WTC11 (cell line): Measurements from ENCODE around the gene TRA2A. TPM values are rescaled to one million over a fixed set of nuclear protein-coding genes. Genes with fewer than 3 reads are reported as not detected.

Experiments
- ATAC-seq: fragments of 200-7000 bp; cut with Tn5 transposase; 2 replicates; pipeline ENCODE4 v1.10.0; 2021; ENCODE audit warnings: mild to moderate bottlenecking, moderate library complexity
- CTCF ChIA-PET: fragments of 300-600 bp; sonication (Branson Sonifier 250); formaldehyde crosslinking; loops from one replicate; lab custom pipeline; 2021; ENCODE audit warnings: antibody characterized with exemption; lab: Charles Lee
- POLR2A ChIA-PET: fragments of 350-600 bp; sonication (Branson Sonifier 250); formaldehyde crosslinking; loops from one replicate; lab custom pipeline; 2021; ENCODE audit warnings: antibody characterized with exemption; lab: Charles Lee
- DNase-seq: peaks from one replicate; pipeline ENCODE4 v3.0.0; 2021; ENCODE audit warnings: low spot score
- H3K27ac Mint-ChIP-seq: 2 replicates; pipeline ENCODE4 v1.8.0; 2021; ENCODE audit warnings: mixed read lengths
- H3K27me3 Mint-ChIP-seq: 2 replicates; pipeline ENCODE4 v1.8.0; 2021; ENCODE audit warnings: low read depth, mild to moderate bottlenecking, moderate library complexity, mixed read lengths
- H3K36me3 Mint-ChIP-seq: 2 replicates; pipeline ENCODE4 v1.8.0; 2021; ENCODE audit warnings: mixed read lengths
- H3K4me1 Mint-ChIP-seq: 2 replicates; pipeline ENCODE4 v1.8.0; 2022; ENCODE audit warnings: mixed read lengths
- H3K4me3 Mint-ChIP-seq: 2 replicates; pipeline ENCODE4 v1.8.0; 2021; ENCODE audit warnings: mild to moderate bottlenecking, moderate library complexity, mixed read lengths
- H3K9me3 Mint-ChIP-seq: 2 replicates; pipeline ENCODE4 v1.8.0; 2021; ENCODE audit warnings: mixed read lengths
- ATF1 ChIP-seq: sonication (generic); formaldehyde crosslinking; IDR thresholded peaks from 2 replicates; pipeline ENCODE4 v1.8.1; 2023; ENCODE audit warnings: mild to moderate bottlenecking, moderate library complexity, missing genetic modification reagents
- GABPB1 ChIP-seq: sonication (generic); formaldehyde crosslinking; IDR thresholded peaks from 2 replicates; pipeline ENCODE4 v1.8.1; 2023; ENCODE audit warnings: mild to moderate bottlenecking, missing genetic modification reagents
- GRHL2 ChIP-seq: fragments of 250-450 bp; sonication (Bioruptor Pico); IDR thresholded peaks from 2 replicates; pipeline ENCODE4 v1.8.0; 2022; ENCODE audit warnings: mild to moderate bottlenecking, moderate library complexity; ENCODE audit not compliant: insufficient replicate concordance, severe bottlenecking
- GTF2I ChIP-seq: fragments of 250-450 bp; sonication (Bioruptor Pico); conservative IDR thresholded peaks from 2 replicates; pipeline ENCODE4 v1.4.0; 2021; ENCODE audit warnings: mild to moderate bottlenecking
- KAT7 ChIP-seq: sonication (generic); formaldehyde crosslinking; IDR thresholded peaks from 2 replicates; pipeline ENCODE4 v1.8.1; 2023; ENCODE audit warnings: missing genetic modification reagents, mild to moderate bottlenecking, borderline replicate concordance
- NR1H2 ChIP-seq: sonication (generic); formaldehyde crosslinking; IDR thresholded peaks from 2 replicates; pipeline ENCODE4 v1.9.0; 2021; ENCODE audit warnings: mild to moderate bottlenecking, moderate library complexity, missing genetic modification reagents
- NR3C1 ChIP-seq: sonication (generic); formaldehyde crosslinking; conservative IDR thresholded peaks from 2 replicates; pipeline ENCODE4 v1.8.1; 2023; ENCODE audit warnings: low read depth, mild to moderate bottlenecking, missing genetic modification reagents
- SMAD4 ChIP-seq: sonication (generic); formaldehyde crosslinking; IDR thresholded peaks from 2 replicates; pipeline ENCODE4 v1.8.0; 2022; ENCODE audit warnings: mild to moderate bottlenecking, missing genetic modification reagents
- TP53 ChIP-seq: sonication (generic); formaldehyde crosslinking; IDR thresholded peaks from 2 replicates; pipeline ENCODE4 v1.8.1; 2023; ENCODE audit warnings: mild to moderate bottlenecking, missing genetic modification reagents
- ZNF396 ChIP-seq: fragments of 250-450 bp; sonication (Bioruptor Pico); IDR thresholded peaks from 2 replicates; pipeline ENCODE4 v1.8.0; 2021; ENCODE audit warnings: mild to moderate bottlenecking, moderate library complexity, borderline replicate concordance
- total RNA-seq: library from RNA; stranded (reverse); gene quantifications from 3 replicates; pipeline ENCODE4 v1.2.3, GENCODE V29; 2021
- TF ChIP-seq, protein P1 (sequence below): fragments of 250-450 bp; sonication (Bioruptor Pico); IDR thresholded peaks from 2 replicates; pipeline ENCODE4 v1.8.0; 2021; ENCODE audit warnings: mild to moderate bottlenecking
- TF ChIP-seq, protein P2 (sequence below): sonication (generic); formaldehyde crosslinking; IDR thresholded peaks from 2 replicates; pipeline ENCODE4 v1.8.0; 2022; ENCODE audit warnings: mild to moderate bottlenecking, missing genetic modification reagents
- TF ChIP-seq, protein P3 (sequence below): sonication (generic); formaldehyde crosslinking; IDR thresholded peaks from 2 replicates; pipeline ENCODE4 v1.8.1; 2023; ENCODE audit warnings: mild to moderate bottlenecking, missing genetic modification reagents, borderline replicate concordance
- TF ChIP-seq, protein P4 (sequence below): sonication (generic); formaldehyde crosslinking; IDR thresholded peaks from 2 replicates; pipeline ENCODE4 v1.8.0; 2022; ENCODE audit warnings: mild to moderate bottlenecking, missing genetic modification reagents
- TF ChIP-seq, protein P5 (sequence below): sonication (generic); formaldehyde crosslinking; IDR thresholded peaks from 2 replicates; pipeline ENCODE4 v1.8.1; 2023; ENCODE audit warnings: mild to moderate bottlenecking, moderate library complexity, missing genetic modification reagents

Gene TRA2A
- total RNA-seq, 1 experiment from 2014 or later, result 110 TPM

DNA sequence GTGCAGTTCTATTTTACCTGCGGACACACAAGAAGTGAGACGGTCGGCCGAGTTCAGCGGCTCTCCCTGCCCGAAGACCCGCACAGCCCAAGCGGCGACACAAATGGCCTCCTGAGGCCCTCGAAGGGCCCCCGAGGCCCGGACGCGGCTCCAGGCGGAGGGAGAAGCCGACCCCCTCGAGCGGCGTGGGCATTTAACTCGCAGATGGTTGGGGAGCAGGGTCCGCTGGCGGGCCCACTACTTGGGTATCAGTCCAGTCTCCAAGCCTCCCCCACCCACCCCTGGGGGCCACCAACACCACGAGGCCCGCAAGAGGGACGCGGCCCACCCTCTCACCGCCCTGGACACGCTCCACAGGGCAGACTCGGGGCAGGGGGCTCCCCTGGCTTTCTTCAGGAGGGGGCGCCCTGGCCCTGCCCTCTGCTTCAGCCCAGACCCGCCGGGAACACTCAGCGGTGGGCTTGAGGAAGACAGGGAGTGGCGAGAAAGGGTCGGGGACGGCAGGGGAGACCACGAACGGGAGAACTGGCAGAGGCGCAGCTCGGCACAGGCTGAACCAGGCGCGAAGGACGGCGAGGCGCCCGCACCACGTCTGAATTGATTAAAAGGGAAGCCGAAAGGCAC lies 63.1 kb downstream of the TRA2A start:
- TF ChIP-seq, protein P1, sequence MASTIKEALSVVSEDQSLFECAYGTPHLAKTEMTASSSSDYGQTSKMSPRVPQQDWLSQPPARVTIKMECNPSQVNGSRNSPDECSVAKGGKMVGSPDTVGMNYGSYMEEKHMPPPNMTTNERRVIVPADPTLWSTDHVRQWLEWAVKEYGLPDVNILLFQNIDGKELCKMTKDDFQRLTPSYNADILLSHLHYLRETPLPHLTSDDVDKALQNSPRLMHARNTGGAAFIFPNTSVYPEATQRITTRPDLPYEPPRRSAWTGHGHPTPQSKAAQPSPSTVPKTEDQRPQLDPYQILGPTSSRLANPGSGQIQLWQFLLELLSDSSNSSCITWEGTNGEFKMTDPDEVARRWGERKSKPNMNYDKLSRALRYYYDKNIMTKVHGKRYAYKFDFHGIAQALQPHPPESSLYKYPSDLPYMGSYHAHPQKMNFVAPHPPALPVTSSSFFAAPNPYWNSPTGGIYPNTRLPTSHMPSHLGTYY (CRISPR knock-in tag), result 0 out of 2 replicates have a peak, but pooled peaks have one; percentile 32
- 0 out of 2 replicates have a peak, but pooled peaks have one; percentile 42 for TF ChIP-seq NR3C1
- no peak for TF ChIP-seq GRHL2
- TF ChIP-seq KAT7, result 0 out of 2 replicates have a peak, but pooled peaks have one; percentile 16
- TF ChIP-seq ZNF396 (CRISPR knock-in tag), result no peak
- TF ChIP-seq, protein P2, sequence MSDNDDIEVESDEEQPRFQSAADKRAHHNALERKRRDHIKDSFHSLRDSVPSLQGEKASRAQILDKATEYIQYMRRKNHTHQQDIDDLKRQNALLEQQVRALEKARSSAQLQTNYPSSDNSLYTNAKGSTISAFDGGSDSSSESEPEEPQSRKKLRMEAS (CRISPR knock-in tag), result 0 out of 2 replicates have a peak, but pooled peaks have one; percentile 30
- TF ChIP-seq, protein P3, sequence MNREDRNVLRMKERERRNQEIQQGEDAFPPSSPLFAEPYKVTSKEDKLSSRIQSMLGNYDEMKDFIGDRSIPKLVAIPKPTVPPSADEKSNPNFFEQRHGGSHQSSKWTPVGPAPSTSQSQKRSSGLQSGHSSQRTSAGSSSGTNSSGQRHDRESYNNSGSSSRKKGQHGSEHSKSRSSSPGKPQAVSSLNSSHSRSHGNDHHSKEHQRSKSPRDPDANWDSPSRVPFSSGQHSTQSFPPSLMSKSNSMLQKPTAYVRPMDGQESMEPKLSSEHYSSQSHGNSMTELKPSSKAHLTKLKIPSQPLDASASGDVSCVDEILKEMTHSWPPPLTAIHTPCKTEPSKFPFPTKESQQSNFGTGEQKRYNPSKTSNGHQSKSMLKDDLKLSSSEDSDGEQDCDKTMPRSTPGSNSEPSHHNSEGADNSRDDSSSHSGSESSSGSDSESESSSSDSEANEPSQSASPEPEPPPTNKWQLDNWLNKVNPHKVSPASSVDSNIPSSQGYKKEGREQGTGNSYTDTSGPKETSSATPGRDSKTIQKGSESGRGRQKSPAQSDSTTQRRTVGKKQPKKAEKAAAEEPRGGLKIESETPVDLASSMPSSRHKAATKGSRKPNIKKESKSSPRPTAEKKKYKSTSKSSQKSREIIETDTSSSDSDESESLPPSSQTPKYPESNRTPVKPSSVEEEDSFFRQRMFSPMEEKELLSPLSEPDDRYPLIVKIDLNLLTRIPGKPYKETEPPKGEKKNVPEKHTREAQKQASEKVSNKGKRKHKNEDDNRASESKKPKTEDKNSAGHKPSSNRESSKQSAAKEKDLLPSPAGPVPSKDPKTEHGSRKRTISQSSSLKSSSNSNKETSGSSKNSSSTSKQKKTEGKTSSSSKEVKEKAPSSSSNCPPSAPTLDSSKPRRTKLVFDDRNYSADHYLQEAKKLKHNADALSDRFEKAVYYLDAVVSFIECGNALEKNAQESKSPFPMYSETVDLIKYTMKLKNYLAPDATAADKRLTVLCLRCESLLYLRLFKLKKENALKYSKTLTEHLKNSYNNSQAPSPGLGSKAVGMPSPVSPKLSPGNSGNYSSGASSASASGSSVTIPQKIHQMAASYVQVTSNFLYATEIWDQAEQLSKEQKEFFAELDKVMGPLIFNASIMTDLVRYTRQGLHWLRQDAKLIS (CRISPR knock-in tag), result 0 out of 2 replicates have a peak, but pooled peaks have one; percentile 62
- no peak for TF ChIP-seq GTF2I (CRISPR knock-in tag)
- TF ChIP-seq TP53 (CRISPR knock-in tag), result 0 out of 2 replicates have a peak, but pooled peaks have one; percentile 20
- TF ChIP-seq, protein P4, sequence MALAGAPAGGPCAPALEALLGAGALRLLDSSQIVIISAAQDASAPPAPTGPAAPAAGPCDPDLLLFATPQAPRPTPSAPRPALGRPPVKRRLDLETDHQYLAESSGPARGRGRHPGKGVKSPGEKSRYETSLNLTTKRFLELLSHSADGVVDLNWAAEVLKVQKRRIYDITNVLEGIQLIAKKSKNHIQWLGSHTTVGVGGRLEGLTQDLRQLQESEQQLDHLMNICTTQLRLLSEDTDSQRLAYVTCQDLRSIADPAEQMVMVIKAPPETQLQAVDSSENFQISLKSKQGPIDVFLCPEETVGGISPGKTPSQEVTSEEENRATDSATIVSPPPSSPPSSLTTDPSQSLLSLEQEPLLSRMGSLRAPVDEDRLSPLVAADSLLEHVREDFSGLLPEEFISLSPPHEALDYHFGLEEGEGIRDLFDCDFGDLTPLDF (CRISPR knock-in tag), result no peak
- no peak for TF ChIP-seq GABPB1
- TF ChIP-seq NR1H2 (CRISPR knock-in tag), result 0 out of 2 replicates have a peak, but pooled peaks have one; percentile 16
- TF ChIP-seq SMAD4, result no peak
- TF ChIP-seq ATF1, result 0 out of 2 replicates have a peak, but pooled peaks have one; percentile 48
- TF ChIP-seq, protein P5, sequence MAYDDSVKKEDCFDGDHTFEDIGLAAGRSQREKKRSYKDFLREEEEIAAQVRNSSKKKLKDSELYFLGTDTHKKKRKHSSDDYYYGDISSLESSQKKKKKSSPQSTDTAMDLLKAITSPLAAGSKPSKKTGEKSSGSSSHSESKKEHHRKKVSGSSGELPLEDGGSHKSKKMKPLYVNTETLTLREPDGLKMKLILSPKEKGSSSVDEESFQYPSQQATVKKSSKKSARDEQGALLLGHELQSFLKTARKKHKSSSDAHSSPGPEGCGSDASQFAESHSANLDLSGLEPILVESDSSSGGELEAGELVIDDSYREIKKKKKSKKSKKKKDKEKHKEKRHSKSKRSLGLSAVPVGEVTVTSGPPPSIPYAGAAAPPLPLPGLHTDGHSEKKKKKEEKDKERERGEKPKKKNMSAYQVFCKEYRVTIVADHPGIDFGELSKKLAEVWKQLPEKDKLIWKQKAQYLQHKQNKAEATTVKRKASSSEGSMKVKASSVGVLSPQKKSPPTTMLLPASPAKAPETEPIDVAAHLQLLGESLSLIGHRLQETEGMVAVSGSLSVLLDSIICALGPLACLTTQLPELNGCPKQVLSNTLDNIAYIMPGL (CRISPR knock-in tag), result peak; percentile 94
- H3K36me3 Mint-ChIP-seq, result peaks cover 11% of the 10 kb centered on the region
- ATAC-seq (no peak), DNase-seq (no peak)
- no peaks in the 10 kb centered on the region for H3K9me3 Mint-ChIP-seq
- H3K27ac Mint-ChIP-seq, result peak overlapping the region; percentile 97
- H3K27me3 Mint-ChIP-seq, result no peaks in the 10 kb centered on the region
- POLR2A ChIA-PET, result interaction anchor here (0.6 to 1.3 kb wide), 3 partner anchors 30 to 158 kb away, joined by 3 to 4 read pairs (median 3); no protein-coding TSS in a partner anchor
- peaks cover 40% of the 10 kb centered on the region for H3K4me1 Mint-ChIP-seq
- peak overlapping the region; percentile 99 for H3K4me3 Mint-ChIP-seq
- CTCF ChIA-PET, result interaction anchor here (1.1 to 2.1 kb wide), 2 partner anchors 110 to 196 kb away, joined by 3 to 9 read pairs; no protein-coding TSS in a partner anchor
